Activated gamma-delta T cell (primary cell): ENCODE measurements around the gene PDZRN3.
"Not testable (repeated sequence)": the region's sequence is repeated elsewhere in the genome, so short reads cannot be mapped to it uniquely, and the experiment has no call there.

Experiments
- DNase-seq: peaks from one replicate; lab custom pipeline; 2025; lab: John Stamatoyannopoulos, UW

Gene PDZRN3

GRCh38 chr3:73491287-73491662 lies 133.5 kb downstream of the PDZRN3 start:
- no peak for DNase-seq

GRCh38 chr3:73490453-73491286 lies 134.1 kb downstream of the PDZRN3 start:
- no peak for DNase-seq

GRCh38 chr3:73485877-73486330 lies 138.8 kb downstream of the PDZRN3 start:
- DNase-seq, result no peak

- no peak for DNase-seq
Observed at GRCh38 chr3:73484656-73485248, 140.0 kb downstream of the PDZRN3 start.

GRCh38 chr3:73481888-73482287 lies 142.9 kb downstream of the PDZRN3 start:
- no peak for DNase-seq

GRCh38 chr3:73480187-73480672 lies 144.5 kb downstream of the PDZRN3 start:
- no peak for DNase-seq

- DNase-seq, result no peak
Observed at GRCh38 chr3:73479325-73479724, 145.4 kb downstream of the PDZRN3 start.

GRCh38 chr3:73478858-73479257 lies 145.9 kb downstream of the PDZRN3 start:
- DNase-seq, result no peak

- no peak for DNase-seq
Observed at GRCh38 chr3:73475717-73476116, 149.0 kb downstream of the PDZRN3 start.

GRCh38 chr3:73475175-73475574 lies 149.6 kb downstream of the PDZRN3 start:
- DNase-seq, result no peak

GRCh38 chr3:73474619-73475018 lies 150.1 kb downstream of the PDZRN3 start:
- DNase-seq, result no peak

- no peak for DNase-seq
Observed at GRCh38 chr3:73473898-73474416, 150.8 kb downstream of the PDZRN3 start.

- no peak for DNase-seq
Observed at GRCh38 chr3:73473181-73473897, 151.4 kb downstream of the PDZRN3 start.

- DNase-seq, result no peak
Observed at GRCh38 chr3:73471986-73472787, 152.6 kb downstream of the PDZRN3 start.

- no peak for DNase-seq
Observed at GRCh38 chr3:73470860-73471259, 153.9 kb downstream of the PDZRN3 start.

GRCh38 chr3:73469331-73469730 lies 155.4 kb downstream of the PDZRN3 start:
- no peak for DNase-seq

GRCh38 chr3:73467211-73467610 lies 157.5 kb downstream of the PDZRN3 start:
- DNase-seq, result no peak

- no peak for DNase-seq
Observed at GRCh38 chr3:73465926-73466325, 158.8 kb downstream of the PDZRN3 start.

GRCh38 chr3:73464126-73464525 lies 160.6 kb downstream of the PDZRN3 start:
- DNase-seq, result not testable (repeated sequence)

- DNase-seq, result no peak
Observed at GRCh38 chr3:73461547-73461946, 163.2 kb downstream of the PDZRN3 start.

GRCh38 chr3:73459711-73460110 lies 165.0 kb downstream of the PDZRN3 start:
- DNase-seq, result no peak

- DNase-seq, result no peak
Observed at GRCh38 chr3:73453666-73454065, 171.1 kb downstream of the PDZRN3 start.
